Measurements from ENCODE around the gene FAM171A2.
"Not testable (repeated sequence)": the region's sequence is repeated elsewhere in the genome, so short reads cannot be mapped to it uniquely, and the experiment has no call there.

The FAM171A2 gene

GRCh38 chr17:44360144-44360533 lies 3.5 kb downstream of the FAM171A2 start:
- DNase-seq = no peak

GRCh38 chr17:44359458-44360143 lies 4.1 kb downstream of the FAM171A2 start:
- DNase-seq = no peak

DNA sequence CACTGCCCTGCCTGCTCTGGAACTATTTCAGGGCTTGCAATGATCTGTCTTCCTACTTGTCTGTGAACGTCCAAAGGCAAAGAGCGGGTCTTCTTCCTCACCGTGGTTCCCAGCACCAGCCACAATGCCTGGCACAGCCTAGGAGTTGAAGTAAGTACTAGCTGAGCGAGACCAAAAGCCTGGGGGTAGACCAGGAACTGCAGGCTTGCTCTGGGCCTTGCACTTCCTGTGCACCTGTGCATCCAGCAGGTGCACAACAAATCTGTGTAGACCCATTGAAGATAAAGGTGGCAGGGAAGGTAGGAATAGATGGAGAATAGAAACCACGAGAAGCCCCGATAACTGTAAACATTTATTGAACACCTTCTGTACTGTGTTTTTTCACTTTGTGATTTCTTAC lies 4.6 kb downstream of the FAM171A2 start:
- DNase-seq = no peak

- no peak for DNase-seq
These were observed 5.6 kb downstream of the FAM171A2 start for GRCh38 chr17:44358066-44358465.

GRCh38 chr17:44356241-44356640 lies 7.4 kb downstream of the FAM171A2 start:
- DNase-seq = no peak

DNA sequence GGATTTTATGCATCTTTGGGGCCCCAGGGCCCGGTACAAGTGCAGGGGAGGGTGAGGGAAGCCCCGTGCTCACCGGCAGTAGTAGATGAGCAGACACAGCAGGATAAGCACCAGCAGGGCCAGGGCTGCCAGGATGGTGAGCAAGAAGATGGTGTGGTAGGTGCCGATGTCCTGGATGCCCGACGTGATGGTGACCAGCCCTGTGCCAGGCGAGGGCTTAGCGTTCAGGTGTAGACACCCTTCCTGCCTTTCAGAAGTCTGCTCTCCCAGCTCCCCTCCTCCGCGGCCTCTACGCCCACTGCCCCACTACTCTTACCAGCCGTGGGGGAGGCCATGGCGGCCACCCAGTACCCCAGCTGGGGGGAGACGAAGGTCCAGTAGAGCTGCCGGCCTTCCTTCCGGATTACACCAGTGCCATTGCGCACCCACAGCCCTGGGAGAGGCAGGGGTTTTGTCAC lies 8.0 kb downstream of the FAM171A2 start:
- no peak for DNase-seq

DNA sequence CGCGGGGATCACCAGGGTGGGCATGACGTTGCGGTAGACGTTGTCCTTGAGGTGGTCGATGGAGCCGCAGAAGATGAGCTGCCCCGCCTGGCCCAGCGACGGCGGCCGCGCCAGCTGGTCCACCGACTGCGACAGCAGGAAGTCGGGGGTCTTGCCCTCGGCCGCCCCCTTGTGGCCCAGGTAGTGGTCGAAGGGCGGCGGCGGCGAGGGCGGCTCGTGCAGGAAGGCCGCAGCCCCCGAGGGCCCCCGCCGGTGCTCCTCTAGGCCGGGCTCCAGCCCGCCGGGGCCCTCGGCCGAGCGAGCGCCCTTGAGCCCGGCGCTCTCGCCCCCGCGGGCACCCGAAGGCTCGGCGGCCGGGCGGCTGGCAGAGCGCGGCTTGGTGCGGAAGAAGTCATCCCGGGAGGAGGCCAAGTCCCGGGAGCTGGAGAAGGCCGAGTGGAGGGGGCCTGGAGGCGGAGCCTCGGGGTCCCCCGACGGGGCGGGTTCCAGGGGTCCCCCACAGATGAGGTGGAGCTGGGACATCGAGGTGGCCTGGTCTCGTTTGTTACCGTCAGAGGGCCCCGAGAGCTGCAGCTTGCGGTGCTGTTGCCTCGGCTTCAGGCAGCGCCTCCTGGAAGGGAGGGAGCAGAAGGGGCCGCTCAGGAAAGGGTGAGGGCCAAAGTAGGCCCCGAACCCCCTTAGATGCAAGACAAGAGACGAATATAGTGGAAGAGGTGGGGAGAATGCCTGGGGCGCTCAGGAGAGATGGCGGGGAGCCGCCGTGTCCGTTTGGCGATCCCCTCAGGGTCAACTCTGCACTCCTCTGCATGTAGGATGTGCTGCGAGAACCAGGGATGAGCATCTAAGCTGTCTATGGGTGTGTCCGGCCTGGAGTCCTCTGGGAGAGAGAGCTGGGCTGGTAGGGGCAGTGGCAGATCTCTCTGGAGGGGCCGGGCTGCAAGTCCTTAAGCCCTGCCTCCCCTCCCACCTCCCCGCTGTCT lies 8.8 kb downstream of the FAM171A2 start:
- no peak for DNase-seq

GRCh38 chr17:44353672-44354331 lies 9.9 kb downstream of the FAM171A2 start:
- DNase-seq = no peak

GRCh38 chr17:44352828-44353671 lies 10.6 kb downstream of the FAM171A2 start:
- no peak for DNase-seq

DNA sequence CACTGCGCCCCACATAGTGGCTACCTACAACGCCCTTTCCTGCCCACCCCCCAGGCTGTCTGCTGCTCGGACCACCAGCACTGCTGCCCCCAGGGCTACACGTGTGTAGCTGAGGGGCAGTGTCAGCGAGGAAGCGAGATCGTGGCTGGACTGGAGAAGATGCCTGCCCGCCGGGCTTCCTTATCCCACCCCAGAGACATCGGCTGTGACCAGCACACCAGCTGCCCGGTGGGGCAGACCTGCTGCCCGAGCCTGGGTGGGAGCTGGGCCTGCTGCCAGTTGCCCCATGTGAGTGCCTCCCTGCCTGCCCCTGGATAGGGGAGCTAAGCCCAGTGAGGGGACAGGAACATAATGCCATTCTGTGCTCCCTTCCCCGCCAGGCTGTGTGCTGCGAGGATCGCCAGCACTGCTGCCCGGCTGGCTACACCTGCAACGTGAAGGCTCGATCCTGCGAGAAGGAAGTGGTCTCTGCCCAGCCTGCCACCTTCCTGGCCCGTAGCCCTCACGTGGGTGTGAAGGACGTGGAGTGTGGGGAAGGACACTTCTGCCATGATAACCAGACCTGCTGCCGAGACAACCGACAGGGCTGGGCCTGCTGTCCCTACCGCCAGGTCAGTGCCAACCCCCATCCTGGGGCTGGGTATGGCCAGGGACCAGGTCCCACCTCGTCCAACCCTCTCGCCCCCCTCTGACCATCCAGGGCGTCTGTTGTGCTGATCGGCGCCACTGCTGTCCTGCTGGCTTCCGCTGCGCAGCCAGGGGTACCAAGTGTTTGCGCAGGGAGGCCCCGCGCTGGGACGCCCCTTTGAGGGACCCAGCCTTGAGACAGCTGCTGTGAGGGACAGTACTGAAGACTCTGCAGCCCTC lies 11.5 kb downstream of the FAM171A2 start:
- DNase-seq = no peak

GRCh38 chr17:44351464-44351863 lies 12.2 kb downstream of the FAM171A2 start:
- DNase-seq = no peak

GRCh38 chr17:44350733-44351226 lies 12.9 kb downstream of the FAM171A2 start:
- peak; percentile 72 for DNase-seq

- no peak for DNase-seq
These were observed 14.0 kb downstream of the FAM171A2 start for GRCh38 chr17:44349553-44350070.

DNA sequence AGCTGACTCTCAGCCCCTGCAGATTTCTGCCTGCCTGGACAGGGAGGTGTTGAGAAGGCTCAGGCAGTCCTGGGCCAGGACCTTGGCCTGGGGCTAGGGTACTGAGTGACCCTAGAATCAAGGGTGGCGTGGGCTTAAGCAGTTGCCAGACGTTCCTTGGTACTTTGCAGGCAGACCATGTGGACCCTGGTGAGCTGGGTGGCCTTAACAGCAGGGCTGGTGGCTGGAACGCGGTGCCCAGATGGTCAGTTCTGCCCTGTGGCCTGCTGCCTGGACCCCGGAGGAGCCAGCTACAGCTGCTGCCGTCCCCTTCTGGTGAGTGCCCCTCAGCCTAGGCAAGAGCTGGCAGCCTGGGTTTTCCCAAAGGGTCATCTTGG lies 14.7 kb downstream of the FAM171A2 start:
- DNase-seq = no peak

DNA sequence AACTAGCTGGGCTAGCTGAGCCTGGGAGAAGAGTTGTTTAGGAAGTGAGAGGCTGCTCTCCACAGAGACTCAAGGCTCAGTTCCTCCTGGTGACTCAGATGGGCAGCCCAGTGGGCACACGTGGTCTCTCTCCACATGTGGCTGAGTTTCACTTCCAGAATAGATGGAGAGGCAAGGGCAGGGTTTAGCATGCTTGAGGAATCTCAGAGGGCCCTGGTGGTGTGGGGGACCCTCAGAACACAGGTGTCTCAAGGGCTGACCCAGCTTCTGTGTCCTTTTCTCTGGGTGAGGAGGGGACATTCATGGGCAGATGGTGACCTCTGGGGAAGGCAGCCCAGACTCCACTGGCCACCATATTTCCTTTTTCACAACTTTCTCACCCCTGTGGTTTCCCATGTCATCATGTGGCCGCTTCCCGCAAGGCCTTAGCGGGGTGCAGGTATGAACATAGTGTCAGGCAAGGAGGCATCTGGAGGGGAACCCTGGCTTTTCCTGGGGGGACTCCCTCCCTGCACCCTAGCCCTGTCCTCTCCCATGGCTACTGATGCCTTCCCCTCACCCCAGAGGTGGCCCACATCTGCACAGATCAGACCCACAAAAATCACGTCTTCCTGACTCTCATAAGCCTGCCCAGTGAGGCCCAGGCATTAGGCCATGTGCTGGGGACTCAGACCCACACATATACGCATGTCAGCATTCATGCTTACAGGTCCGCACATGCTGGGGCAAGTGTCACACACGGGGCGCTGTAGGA lies 15.2 kb downstream of the FAM171A2 start:
- DNase-seq = peak; percentile 44

DNA sequence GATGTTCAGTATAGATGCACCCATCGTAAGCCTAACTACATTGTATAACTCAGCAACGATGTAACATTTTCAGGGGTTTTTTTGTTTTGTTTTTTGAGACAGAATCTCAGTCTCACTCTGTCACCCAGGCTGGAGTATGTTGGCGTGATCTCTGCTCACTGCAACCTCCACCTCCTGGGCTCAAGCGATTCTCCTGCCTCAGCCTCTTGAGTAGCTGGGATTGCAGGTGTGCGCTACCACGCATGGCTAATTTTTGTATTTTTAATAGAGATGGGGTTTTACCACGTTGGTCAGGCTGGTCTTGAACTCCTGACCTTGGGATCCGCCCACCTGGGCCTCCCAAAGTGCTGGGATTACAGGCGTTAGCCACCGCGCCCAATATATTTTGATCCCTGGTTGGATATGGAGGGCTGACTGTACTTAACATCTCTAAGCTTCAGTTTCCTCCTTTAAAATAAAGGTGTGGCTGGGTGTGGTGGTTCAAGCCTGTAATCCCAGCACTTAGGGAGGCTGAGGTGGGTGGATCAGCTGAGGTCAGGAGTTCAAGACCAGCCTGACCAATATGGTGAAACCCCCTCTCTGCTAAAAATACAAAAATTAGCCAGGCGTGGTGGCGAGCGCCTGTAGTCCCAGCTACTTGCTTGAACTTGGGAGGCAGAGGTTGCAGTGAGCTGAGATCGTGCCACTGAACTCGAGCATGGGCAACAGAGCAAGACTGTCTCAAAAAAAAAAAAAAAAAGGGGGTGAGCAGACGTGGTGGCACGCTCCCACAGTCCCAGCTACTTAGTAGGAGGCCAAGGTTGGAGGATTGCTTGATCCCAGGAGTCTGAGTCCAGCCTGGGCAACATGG lies 16.2 kb downstream of the FAM171A2 start:
- DNase-seq = not testable (repeated sequence)

- no peak for DNase-seq
These were observed 17.4 kb downstream of the FAM171A2 start for GRCh38 chr17:44346064-44346844.

GRCh38 chr17:44345454-44346026 lies 18.1 kb downstream of the FAM171A2 start:
- DNase-seq = peak; percentile 72

Measured in OCI-M1 (cell line).